NCI-H1092 treated with DMSO at 0.1 percent for 48 hours (cell line): ENCODE measurements around the gene LIMS2.

ENCODE experiments used
- DNase-seq: peaks from one replicate; lab custom pipeline; 2025; lab: John Stamatoyannopoulos, UW

LIMS2 gene

DNA sequence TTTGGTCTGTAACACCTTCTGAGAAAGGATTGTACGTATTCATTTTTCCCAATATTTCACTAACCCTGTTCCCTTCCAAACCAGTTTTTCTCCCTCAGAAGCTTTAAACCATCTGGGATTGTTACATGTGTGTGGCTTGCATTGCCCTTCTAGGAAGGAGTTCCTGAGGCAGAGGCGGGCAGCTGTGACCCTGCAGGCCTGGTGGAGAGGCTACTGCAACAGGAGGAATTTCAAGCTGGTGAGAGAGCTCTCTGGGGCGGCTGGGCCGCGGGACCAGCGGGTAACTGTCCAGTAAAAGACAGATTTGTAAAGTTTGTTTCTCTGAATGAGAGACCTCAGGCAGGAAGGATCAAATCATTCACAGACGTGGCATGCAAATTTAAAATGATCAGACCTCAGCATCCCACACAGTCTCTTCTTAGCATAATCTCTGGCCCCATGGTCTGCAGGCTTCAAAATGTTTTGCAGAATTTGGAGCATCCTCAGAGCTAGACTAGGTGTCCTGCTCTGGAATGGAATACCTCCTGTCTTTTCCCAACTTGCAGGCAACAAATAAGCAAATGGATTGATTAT, 69.6 kb downstream of the LIMS2 start:
- DNase-seq = no peak

DNA sequence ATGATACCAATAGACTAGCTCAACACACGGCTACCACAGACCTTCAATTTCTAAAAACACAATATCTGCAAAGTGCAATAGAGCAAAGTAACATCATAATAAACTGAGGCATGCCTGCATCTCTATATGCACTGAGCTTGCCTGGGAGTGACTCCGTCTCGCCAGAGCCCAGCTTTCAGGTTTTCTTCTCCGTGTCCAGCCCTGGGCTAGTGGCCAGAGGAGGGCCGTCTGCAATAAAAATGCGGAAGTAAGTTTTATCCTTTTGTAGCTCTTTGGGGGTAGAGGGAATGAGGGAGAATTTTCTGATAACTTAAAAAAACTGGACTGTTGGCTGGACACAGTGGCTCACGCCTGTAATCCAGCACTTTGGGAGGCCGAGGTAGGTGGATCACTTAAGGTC, 70.3 kb downstream of the LIMS2 start:
- no peak for DNase-seq

- no peak for DNase-seq
These were observed 76.1 kb downstream of the LIMS2 start for GRCh38 chr2:127599211-127599610.

DNA sequence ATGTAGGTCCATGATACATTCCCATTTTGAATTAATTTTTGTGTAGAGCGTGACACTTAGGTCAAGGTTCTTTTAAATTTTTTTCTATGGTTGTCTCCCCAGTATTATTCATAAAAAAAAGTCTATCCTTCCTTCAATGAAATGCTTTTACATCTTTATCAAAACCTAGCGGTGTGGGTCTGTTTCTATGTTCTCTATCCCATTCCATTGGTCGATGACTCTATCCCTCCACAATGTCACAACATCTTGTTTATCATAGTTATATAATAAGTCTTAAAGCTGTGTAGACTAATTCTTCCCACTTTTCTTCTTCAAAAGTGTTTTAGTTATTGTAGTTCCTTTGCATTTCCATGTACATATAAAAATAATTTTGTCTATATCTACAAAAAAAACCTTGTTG, 76.6 kb downstream of the LIMS2 start:
- no peak for DNase-seq

DNA sequence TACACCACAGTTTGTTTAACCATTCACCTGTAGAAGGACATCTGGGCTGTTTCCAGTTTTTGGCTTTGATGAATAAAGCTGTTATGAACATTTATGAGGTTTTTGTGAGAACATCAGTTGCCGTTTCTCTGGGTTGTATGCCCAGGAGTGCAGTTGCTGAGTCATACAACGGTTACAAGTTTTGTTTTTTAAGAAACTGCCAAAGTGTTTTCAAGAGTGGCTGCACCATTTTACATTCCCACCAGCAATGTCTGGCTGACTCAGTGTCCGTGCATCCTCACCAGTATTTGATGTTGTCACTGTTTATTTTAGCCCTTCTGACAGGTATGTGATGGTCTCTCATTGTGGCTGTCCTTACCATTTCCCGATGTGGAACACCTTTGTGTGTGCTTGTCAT, 77.3 kb downstream of the LIMS2 start:
- DNase-seq = no peak

GRCh38 chr2:127597046-127597983, 78.0 kb downstream of the LIMS2 start:
- no peak for DNase-seq

GRCh38 chr2:127596311-127597045, 78.9 kb downstream of the LIMS2 start:
- no peak for DNase-seq

GRCh38 chr2:127594116-127594591, 81.2 kb downstream of the LIMS2 start:
- DNase-seq = no peak

DNA sequence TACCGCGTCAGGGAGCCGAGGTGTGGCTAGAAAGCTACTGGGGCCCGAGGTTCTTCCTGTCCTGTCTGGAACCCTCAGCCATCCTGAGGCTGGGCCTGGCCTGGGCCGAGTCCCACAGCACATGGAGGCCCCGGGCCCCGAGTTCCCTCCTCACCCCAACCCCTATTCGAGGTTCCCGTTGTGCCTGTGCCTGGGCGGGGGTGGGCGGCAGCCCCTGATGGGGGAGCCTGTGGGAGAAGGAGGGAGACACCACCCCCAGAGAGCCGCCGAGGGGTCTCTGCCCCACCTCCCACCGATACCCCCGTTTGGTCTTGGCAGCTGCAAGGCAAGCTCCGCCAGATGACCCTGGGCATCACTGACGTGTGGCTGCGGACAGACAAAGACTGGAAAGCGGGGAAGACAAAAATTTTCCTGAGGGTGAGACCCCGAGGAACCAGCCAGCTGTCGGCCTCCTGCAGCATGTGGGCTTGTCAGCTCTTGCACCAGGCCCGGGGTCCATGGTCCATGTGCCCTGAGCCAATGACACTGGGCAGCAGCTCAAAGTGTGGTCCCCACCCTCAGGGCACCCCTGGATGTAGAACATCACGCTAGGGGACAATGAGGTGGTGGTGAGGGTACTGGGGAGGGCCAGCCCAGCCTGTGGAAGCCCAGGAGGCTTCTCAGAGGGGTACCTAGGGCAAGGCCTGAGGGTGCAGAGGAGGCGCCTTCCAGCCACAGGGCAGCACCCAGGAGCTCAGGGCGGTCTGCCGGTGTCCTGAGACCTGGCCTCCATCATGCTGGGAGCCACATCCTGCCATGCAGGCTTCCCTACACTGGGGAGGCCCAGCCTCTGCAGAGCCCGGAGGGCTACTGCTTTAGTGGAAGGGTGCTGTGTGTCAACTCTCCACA, 81.9 kb downstream of the LIMS2 start:
- no peak for DNase-seq

- DNase-seq = no peak
These were observed 82.5 kb downstream of the LIMS2 start for GRCh38 chr2:127592761-127593227.

DNA sequence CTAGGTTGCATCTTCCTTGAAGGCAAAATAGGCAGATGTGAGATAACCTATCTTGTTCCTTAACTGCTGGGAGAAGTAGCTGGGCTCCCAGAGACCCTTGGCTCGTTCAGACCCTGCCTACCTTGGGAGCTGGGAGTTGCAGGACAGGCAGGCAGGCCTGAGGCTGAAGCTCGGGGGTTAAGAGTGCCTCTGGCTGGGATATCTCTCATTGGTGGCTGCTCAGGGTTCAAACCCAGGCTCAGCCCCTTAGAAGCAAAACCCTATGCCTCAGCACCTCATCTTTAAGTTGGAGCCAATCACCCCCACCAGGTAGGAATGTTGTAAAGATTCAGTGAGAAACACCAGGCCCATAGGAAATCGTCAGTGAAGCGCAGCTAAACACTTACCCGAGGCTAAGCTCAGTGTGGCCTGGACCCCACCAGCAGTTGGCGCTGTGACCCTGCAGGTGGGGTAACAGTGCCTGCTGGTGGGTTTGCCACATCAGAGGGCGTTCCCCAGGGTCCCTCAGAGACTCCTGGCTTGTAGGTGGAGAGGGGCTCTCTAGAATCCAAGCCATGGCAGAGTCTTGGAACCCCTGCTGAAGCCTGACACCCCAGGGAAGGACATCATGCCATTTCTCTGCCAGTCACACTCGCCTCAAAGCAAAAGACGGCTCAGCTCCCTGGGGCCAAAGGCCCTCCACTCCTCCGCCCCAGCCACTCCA, 84.0 kb downstream of the LIMS2 start:
- DNase-seq = peak; percentile 20

DNA sequence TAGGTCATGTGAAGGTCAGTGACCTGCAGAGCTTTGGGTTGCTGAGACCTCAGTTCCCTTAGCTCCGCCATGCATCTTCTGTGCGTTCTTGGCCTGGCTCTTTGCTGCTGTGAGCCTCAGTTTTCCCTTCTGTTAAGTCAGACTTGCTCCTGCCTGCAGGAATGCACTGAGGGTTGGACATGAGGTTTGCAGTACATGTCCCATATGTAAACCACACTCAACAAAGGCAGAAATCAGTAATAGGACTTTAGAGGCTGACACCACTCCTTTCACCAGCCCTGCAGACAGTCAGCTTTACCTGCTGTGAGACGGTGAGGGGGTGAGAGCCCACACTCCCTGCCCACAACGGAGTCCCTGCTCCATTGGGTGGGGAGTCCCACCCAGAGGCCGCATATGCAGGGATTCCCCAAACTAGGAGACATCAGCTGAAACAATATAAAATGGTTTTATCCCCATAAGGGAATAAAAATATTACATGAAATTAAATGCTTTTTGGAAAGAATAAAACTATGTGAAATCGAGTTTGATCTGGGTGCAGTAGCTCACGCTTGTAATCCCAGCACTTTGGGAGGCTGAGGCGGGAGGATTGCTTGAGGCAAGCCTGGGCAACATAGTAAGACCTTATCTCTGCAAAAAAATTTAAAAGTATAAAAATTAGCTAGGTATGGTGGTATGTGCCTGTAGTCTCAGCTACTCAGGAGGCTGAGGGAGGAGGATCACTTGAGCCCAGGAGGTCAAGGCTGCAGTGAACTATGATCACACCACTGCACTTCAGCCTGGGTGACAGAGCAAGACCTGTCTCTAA, 84.7 kb downstream of the LIMS2 start:
- no peak for DNase-seq

GRCh38 chr2:127589841-127590240, 85.5 kb downstream of the LIMS2 start:
- no peak for DNase-seq

- DNase-seq = no peak
These were observed 86.0 kb downstream of the LIMS2 start for GRCh38 chr2:127589358-127589757.
